Measurements from ENCODE around the gene ITPR2. TPM values are rescaled to one million over a fixed set of nuclear protein-coding genes. Genes with fewer than 3 reads are reported as not detected.
"Not testable (repeated sequence)": the region's sequence is repeated elsewhere in the genome, so short reads cannot be mapped to it uniquely, and the experiment has no call there.

The ITPR2 gene
- polyA plus RNA-seq, 1 donor from 2014 or later = 27.5 TPM

DNA sequence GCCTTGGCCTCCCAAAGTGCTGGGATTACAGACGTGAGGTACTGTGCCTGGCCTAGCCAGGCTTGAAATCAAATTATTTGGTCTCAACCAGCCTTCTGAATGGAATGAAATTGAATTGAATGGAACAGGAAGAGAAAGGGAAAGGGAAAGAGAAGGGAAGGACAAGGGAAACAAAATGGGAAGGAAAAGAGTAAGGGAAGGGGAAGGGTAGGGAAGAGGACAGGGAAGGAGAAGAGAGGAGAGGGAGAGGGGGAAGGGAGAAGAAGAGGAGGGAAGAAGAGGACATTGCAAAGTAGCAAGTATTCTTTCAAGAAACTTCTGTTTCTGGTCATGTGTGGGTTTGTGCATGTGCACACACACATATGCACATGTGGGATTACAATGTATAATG lies 97.8 kb downstream of the ITPR2 start:
- H3K4me1 Mint-ChIP-seq = peaks cover 14 to 44% (median 41%) of the 10 kb centered on the region in 3 donors
- H3K27me3 Mint-ChIP-seq = no peaks in the 10 kb centered on the region

GRCh38 chr12:26734510-26735248 lies 98.3 kb downstream of the ITPR2 start:
- Mint-ChIP-seq H3K27ac (no peak overlapping the region), H3K9me3 (peaks cover 0 to 4% (median 4%) of the 10 kb centered on the region in 3 donors), H3K4me1 (peaks cover 18 to 45% (median 44%) of the 10 kb centered on the region in 3 donors), H3K36me3 (no peaks in the 10 kb centered on the region), H3K27me3 (no peaks in the 10 kb centered on the region), H3K4me3 (no peak overlapping the region)

More for the DNA sequence above, 97.8 kb downstream of the ITPR2 start:
- Mint-ChIP-seq H3K4me3 (no peak overlapping the region), H3K27ac (no peak overlapping the region), H3K36me3 (peaks cover 2% of the 10 kb centered on the region), H3K9me3 (peaks cover 2 to 8% (median 4%) of the 10 kb centered on the region in 3 donors)

- H3K9me3 Mint-ChIP-seq = no peaks in the 10 kb centered on the region
- no peaks in the 10 kb centered on the region for H3K36me3 Mint-ChIP-seq
- peaks cover 30 to 51% (median 43%) of the 10 kb centered on the region in 3 donors for H3K4me1 Mint-ChIP-seq
- peak overlapping the region; percentile 0 to 94 (median 65) for H3K27ac Mint-ChIP-seq
- peak overlapping the region in 2 of 4 donors; percentile 46 to 48 for H3K4me3 Mint-ChIP-seq
- H3K27me3 Mint-ChIP-seq = no peaks in the 10 kb centered on the region
Observed at GRCh38 chr12:26732005-26732908, 100.7 kb downstream of the ITPR2 start.

GRCh38 chr12:26730481-26731350 lies 102.3 kb downstream of the ITPR2 start:
- Mint-ChIP-seq H3K36me3 (peaks cover 2% of the 10 kb centered on the region), H3K27me3 (no peaks in the 10 kb centered on the region), H3K4me3 (peak overlapping the region in 2 of 4 donors; percentile 4 to 52), H3K4me1 (peaks cover 30 to 41% (median 39%) of the 10 kb centered on the region in 3 donors), H3K9me3 (no peaks in the 10 kb centered on the region), H3K27ac (peak overlapping the region in 1 of 3 donors; percentile 19)

DNA sequence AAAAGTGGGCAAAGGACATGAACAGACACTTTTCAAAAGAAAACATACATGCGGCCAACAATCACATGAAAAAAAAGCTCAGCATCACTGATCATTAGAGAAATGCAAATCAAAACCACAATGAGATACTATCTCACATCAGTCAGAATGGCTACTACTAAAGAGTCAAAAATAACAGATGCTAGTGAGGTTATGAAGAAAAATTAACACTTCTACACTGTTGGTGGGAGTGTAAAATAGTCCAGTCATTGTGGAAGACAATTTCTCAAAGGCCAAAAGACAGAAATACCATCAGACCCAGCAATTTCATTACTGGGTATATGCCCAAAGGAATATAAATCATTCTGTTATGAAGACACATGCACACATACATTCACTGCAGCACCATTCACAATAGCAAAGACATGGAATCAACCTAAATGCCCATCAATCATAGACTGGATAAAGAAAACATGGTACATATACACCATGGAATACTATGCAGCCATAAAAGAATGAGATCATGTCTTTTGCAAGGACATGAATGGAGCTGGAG lies 103.8 kb downstream of the ITPR2 start:
- H3K36me3 Mint-ChIP-seq, H3K27me3 Mint-ChIP-seq, H3K9me3 Mint-ChIP-seq: not testable (repeated sequence)
- Mint-ChIP-seq H3K4me1 (peaks cover 34 to 40% (median 40%) of the 10 kb centered on the region in 3 donors), H3K4me3 (peak overlapping the region in 2 of 4 donors; percentile 2 to 25), H3K27ac (peak overlapping the region in 2 of 3 donors; percentile 9)

DNA sequence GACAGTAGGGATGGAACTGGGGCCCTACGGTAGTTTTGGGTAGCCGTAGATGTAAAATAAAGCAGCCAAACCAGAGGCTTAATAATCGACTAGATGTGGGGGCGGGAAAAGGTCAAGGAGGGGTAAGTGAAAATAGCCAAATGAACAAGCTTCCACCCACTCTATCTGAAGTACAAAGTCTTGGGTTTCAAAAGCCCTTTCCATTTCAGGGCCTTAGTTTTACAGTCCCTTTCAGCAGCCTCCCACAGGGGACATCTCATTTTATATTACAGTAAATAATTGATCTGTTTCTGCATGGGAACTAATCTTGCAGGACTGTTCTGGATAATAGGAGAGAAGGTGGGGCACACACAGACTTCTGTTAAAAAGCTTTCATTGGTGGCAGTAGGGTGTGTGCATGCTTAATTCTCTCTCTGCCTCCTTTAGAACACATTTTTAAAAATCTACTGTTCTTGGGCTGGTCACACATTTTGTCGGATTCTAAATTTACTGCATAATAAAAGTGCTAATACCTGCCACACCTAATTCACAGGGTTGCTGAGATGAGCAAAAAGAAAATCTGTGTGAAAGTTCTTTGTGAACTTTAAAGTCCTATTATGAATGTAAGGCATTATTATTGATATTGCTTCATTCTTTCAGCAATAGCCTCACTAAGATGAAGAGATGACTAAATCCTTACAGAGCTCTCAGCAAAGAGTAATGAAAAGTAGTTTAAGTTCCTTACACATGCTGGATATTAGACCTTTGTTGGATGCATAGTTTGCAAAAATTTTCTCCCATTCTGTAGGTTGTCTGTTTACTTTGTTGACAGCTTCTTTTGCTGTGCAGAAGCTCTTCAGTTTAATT lies 104.6 kb downstream of the ITPR2 start:
- H3K27ac Mint-ChIP-seq = peak overlapping the region in 2 of 3 donors; percentile 9
- H3K4me3 Mint-ChIP-seq = peak overlapping the region in 2 of 4 donors; percentile 2 to 59
- H3K4me1 Mint-ChIP-seq = peaks cover 34 to 40% (median 37%) of the 10 kb centered on the region in 3 donors
- H3K9me3 Mint-ChIP-seq = no peaks in the 10 kb centered on the region
- H3K36me3 Mint-ChIP-seq = peaks cover 15% of the 10 kb centered on the region
- H3K27me3 Mint-ChIP-seq = no peaks in the 10 kb centered on the region

DNA sequence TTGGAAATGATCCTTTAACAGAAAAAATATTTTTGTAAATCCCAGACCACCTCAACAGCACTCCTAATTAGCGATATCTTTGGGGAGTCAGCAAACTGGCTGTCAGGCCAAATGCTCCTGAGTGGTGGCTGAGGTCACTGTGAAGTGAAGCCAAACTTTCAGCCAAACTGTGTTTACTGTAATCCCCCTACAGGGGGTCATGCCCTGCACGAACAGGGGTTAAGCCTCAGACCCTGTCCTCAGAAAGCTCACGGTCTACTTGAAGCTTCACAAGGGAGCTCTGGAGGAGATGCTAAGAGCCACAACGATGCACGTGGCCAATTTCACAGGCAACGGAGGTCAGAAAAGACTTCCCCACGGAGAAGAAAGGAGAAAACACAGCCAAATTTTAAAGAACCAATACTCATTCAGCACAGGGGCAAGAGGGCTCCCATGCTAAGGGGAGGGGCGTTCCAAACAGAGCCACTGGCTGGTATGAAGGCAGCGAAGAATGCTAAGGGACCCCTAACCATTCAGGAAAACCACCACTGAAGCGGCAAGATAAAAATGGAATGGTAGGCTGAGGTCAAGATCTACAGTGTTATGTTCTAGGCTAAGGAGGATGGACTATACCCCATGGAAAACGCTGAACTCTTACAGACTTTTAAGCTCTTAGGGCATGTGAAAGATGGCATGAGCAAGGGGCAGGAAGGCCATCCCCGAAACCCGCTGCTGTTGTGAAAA lies 105.4 kb downstream of the ITPR2 start:
- H3K4me1 Mint-ChIP-seq = peaks cover 33 to 35% (median 34%) of the 10 kb centered on the region in 3 donors
- H3K9me3 Mint-ChIP-seq = no peaks in the 10 kb centered on the region
- H3K36me3 Mint-ChIP-seq = peaks cover 15% of the 10 kb centered on the region
- H3K27me3 Mint-ChIP-seq = no peaks in the 10 kb centered on the region
- peak overlapping the region in 1 of 4 donors; percentile 59 for H3K4me3 Mint-ChIP-seq
- peak overlapping the region in 1 of 3 donors; percentile 13 for H3K27ac Mint-ChIP-seq

GRCh38 chr12:26726956-26727355 lies 106.0 kb downstream of the ITPR2 start:
- H3K27me3 Mint-ChIP-seq = no peaks in the 10 kb centered on the region
- H3K4me1 Mint-ChIP-seq = peaks cover 27 to 31% (median 28%) of the 10 kb centered on the region in 3 donors
- peaks cover 20% of the 10 kb centered on the region for H3K36me3 Mint-ChIP-seq
- no peaks in the 10 kb centered on the region for H3K9me3 Mint-ChIP-seq
- H3K27ac Mint-ChIP-seq = peak overlapping the region in 1 of 3 donors; percentile 13
- H3K4me3 Mint-ChIP-seq = no peak overlapping the region

DNA sequence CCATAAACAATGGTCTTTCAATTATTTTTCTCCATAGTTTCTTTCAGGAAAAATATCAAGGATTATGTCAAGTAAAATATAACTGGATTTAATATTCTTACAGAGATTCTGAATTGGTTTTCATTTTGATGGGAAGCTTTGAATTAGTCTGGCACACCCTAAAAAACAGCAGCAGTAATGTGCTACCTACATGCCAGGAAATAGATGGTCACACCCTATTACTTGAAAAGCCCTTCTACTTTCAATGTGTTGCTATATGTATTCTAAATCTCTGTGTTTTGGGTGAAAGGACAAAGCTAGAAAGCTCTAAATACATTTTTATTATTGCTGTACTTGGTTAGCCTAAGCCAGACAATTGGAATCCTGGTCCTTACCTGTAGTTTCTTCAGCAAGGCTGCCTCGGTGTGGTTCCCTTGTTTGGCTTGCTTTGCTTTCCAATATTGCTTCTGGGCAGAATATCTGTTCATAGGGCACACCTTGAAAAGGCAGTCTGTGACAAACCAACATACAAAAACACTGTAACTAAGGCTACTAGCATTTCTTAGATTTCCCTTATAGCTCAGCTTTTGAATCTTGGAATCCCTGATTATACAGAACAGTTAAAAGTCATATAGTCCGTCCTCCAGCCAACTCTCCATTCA lies 107.6 kb downstream of the ITPR2 start:
- no peak overlapping the region for H3K27ac Mint-ChIP-seq
- H3K27me3 Mint-ChIP-seq = no peaks in the 10 kb centered on the region
- H3K4me3 Mint-ChIP-seq = no peak overlapping the region

GRCh38 chr12:26724309-26724702 lies 108.7 kb downstream of the ITPR2 start:
- H3K36me3 Mint-ChIP-seq = peaks cover 21% of the 10 kb centered on the region
- H3K9me3 Mint-ChIP-seq = no peaks in the 10 kb centered on the region
- H3K27me3 Mint-ChIP-seq = no peaks in the 10 kb centered on the region
- no peak overlapping the region for H3K4me3 Mint-ChIP-seq
- no peak overlapping the region for H3K27ac Mint-ChIP-seq
- H3K4me1 Mint-ChIP-seq = peaks cover 13 to 22% (median 14%) of the 10 kb centered on the region in 3 donors

More for the DNA sequence above, 107.6 kb downstream of the ITPR2 start:
- no peaks in the 10 kb centered on the region for H3K9me3 Mint-ChIP-seq
- peaks cover 21% of the 10 kb centered on the region for H3K36me3 Mint-ChIP-seq
- H3K4me1 Mint-ChIP-seq = peaks cover 19 to 30% (median 21%) of the 10 kb centered on the region in 3 donors

- no peaks in the 10 kb centered on the region for H3K9me3 Mint-ChIP-seq
- peaks cover 6 to 17% (median 9%) of the 10 kb centered on the region in 3 donors for H3K4me1 Mint-ChIP-seq
- H3K27ac Mint-ChIP-seq = no peak overlapping the region
- H3K4me3 Mint-ChIP-seq = no peak overlapping the region
- H3K36me3 Mint-ChIP-seq = peaks cover 25% of the 10 kb centered on the region
- no peaks in the 10 kb centered on the region for H3K27me3 Mint-ChIP-seq
Observed at GRCh38 chr12:26723379-26724308, 109.3 kb downstream of the ITPR2 start.

GRCh38 chr12:26721800-26722199 lies 111.2 kb downstream of the ITPR2 start:
- Mint-ChIP-seq H3K4me3 (no peak overlapping the region), H3K27me3 (no peaks in the 10 kb centered on the region), H3K27ac (peak overlapping the region in 1 of 3 donors; percentile 3), H3K36me3 (peaks cover 32% of the 10 kb centered on the region), H3K4me1 (peaks cover 0 to 13% (median 6%) of the 10 kb centered on the region in 3 donors), H3K9me3 (no peaks in the 10 kb centered on the region)
